PC-3 (cell line): Measurements from ENCODE around the gene NPAS2. TPM values are rescaled to one million over a fixed set of nuclear protein-coding genes. Genes with fewer than 3 reads are reported as not detected.

Experiments
- ATAC-seq: fragments of 200-7000 bp; cut with Tn5 transposase; 2 replicates; pipeline ENCODE4 v1.9.1; 2020; ENCODE audit warnings: mild to moderate bottlenecking, moderate library complexity
- BruUV-seq: library from RNA; stranded (reverse); fragments of 400-500 nt; replicated peaks from 2 replicates; lab custom pipeline; 2021; lab: Mats Ljungman, UMichigan
- CTCF ChIA-PET: fragments of 300-600 bp; sonication (Branson Sonifier 250); formaldehyde crosslinking; loops from one replicate; lab custom pipeline; 2022; ENCODE audit warnings: antibody characterized with exemption; lab: Charles Lee
- POLR2A ChIA-PET: fragments of 300-600 bp; sonication (Branson Sonifier 250); formaldehyde crosslinking; loops from one replicate; lab custom pipeline; 2022; ENCODE audit warnings: antibody characterized with exemption; ENCODE audit not compliant: unreplicated experiment; lab: Charles Lee
- DNase-seq: peaks from one replicate; pipeline ENCODE4 v3.0.0-alpha.2; 2015
- H2AFZ ChIP-seq: fragments of 300-600 bp; sonication (generic); 2 replicates; pipeline ENCODE4 v1.6.0; 2016; ENCODE audit warnings: antibody characterized with exemption, low read length
- H3F3A ChIP-seq: fragments of 300-600 bp; sonication (generic); one replicate; pipeline ENCODE4 v1.6.0; 2017; ENCODE audit warnings: antibody characterized with exemption, low read length, control low read depth, mild to moderate bottlenecking; ENCODE audit not compliant: unreplicated experiment
- H3K27ac ChIP-seq: fragments of 300-600 bp; sonication (generic); 2 replicates; pipeline ENCODE4 v1.5.1; 2016; ENCODE audit warnings: mild to moderate bottlenecking, low read length
- H3K27me3 ChIP-seq: fragments of 300-600 bp; sonication (generic); 2 replicates; pipeline ENCODE4 v1.6.1; 2016; ENCODE audit warnings: low read length, mixed read lengths
- H3K36me3 ChIP-seq: fragments of 300-600 bp; sonication (generic); 2 replicates; pipeline ENCODE4 v1.6.1; 2016; ENCODE audit warnings: low read depth, mixed run types, low read length, mixed read lengths
- H3K4me1 ChIP-seq: fragments of 300-600 bp; sonication (generic); 2 replicates; pipeline ENCODE4 v1.5.1; 2016; ENCODE audit warnings: low read length; ENCODE audit not compliant: insufficient read depth
- H3K4me2 ChIP-seq: fragments of 300-600 bp; sonication (generic); 2 replicates; pipeline ENCODE4 v1.6.0; 2016; ENCODE audit warnings: low read length
- H3K4me3 ChIP-seq: fragments of 300-600 bp; sonication (generic); 2 replicates; pipeline ENCODE4 v1.5.1; 2016; ENCODE audit warnings: mild to moderate bottlenecking, low read length, mixed read lengths
- H3K79me2 ChIP-seq: fragments of 300-600 bp; sonication (generic); 2 replicates; pipeline ENCODE4 v1.6.1; 2017; ENCODE audit warnings: low read length, mixed read lengths
- H3K9ac ChIP-seq: fragments of 300-600 bp; sonication (generic); 2 replicates; pipeline ENCODE4 v1.6.0; 2016; ENCODE audit warnings: mild to moderate bottlenecking, low read length
- H3K9me2 ChIP-seq: fragments of 300-600 bp; sonication (generic); replicated peaks from 2 replicates; pipeline ENCODE4 v1.6.1; 2016; ENCODE audit warnings: mixed run types, low read length, mixed read lengths
- H3K9me3 ChIP-seq: fragments of 300-600 bp; sonication (generic); 2 replicates; pipeline ENCODE4 v1.6.1; 2016; ENCODE audit warnings: low read length, mixed read lengths
- H4K20me1 ChIP-seq: fragments of 300-600 bp; sonication (generic); 2 replicates; pipeline ENCODE4 v1.6.1; 2016; ENCODE audit warnings: low read length, mixed read lengths
- EZH2 ChIP-seq: fragments of 300-600 bp; sonication (generic); IDR thresholded peaks from one replicate; pipeline ENCODE4 v1.6.1; 2017; ENCODE audit warnings: antibody characterized with exemption, mild to moderate bottlenecking, low read length; ENCODE audit not compliant: unreplicated experiment
- EZH2phosphoT487 ChIP-seq: fragments of 300-600 bp; sonication (generic); IDR thresholded peaks from 2 replicates; pipeline ENCODE4 v1.6.1; 2018; ENCODE audit warnings: mild to moderate bottlenecking, antibody characterized with exemption, low read length, borderline replicate concordance
- intact Hi-C: fragments of 100-400 bp; cut with micrococcal nuclease; formaldehyde crosslinking; loops from 2 replicates; pipeline ENCODE4 v1.9.0; 2023
- total RNA-seq: library from RNA; depleted of rRNA; stranded (reverse); fragments of >200 nt; gene quantifications from 2 replicates; pipeline ENCODE4 v1.2.3, GENCODE V29; 2014
- TF ChIP-seq, protein P1 (sequence below): fragments of 300-600 bp; sonication (generic); conservative IDR thresholded peaks from 2 replicates; pipeline ENCODE4 v1.5.1; 2017; ENCODE audit warnings: antibody characterized with exemption, low read depth, mild to moderate bottlenecking, low read length

The NPAS2 gene
- total RNA-seq, 1 experiment from 2014 or later: 55.4 TPM

DNA sequence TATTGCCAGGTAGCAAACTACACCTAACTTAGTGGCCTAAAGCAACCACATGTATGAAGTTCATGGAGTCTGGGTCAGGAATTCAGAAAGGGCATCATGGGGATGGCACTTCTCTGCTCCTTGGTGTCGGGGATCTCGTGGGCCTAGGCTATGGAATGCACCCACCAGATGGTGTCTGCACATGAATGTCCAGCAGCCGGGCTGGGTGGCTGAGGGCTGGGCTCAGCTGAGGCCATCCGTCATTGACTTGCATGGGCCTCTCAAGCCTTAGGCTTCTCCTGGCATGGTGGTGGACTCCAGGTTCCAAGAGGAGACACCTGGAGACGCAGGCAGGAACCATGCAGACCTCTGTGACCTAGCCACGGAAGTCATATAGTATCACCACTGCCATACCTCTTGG lies 156.1 kb downstream of the NPAS2 start:
- TF ChIP-seq, protein P1, sequence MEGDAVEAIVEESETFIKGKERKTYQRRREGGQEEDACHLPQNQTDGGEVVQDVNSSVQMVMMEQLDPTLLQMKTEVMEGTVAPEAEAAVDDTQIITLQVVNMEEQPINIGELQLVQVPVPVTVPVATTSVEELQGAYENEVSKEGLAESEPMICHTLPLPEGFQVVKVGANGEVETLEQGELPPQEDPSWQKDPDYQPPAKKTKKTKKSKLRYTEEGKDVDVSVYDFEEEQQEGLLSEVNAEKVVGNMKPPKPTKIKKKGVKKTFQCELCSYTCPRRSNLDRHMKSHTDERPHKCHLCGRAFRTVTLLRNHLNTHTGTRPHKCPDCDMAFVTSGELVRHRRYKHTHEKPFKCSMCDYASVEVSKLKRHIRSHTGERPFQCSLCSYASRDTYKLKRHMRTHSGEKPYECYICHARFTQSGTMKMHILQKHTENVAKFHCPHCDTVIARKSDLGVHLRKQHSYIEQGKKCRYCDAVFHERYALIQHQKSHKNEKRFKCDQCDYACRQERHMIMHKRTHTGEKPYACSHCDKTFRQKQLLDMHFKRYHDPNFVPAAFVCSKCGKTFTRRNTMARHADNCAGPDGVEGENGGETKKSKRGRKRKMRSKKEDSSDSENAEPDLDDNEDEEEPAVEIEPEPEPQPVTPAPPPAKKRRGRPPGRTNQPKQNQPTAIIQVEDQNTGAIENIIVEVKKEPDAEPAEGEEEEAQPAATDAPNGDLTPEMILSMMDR: no peak
- TF ChIP-seq EZH2phosphoT487 (no peak), EZH2 (no peak)
- no TSS peak for BruUV-seq
- H3K36me3 ChIP-seq: peaks cover 36% of the 10 kb centered on the region
- H3F3A ChIP-seq: no peaks in the 10 kb centered on the region
- H3K9me3 ChIP-seq: no peaks in the 10 kb centered on the region
- DNase-seq: no peak
- no peaks in the 10 kb centered on the region for H4K20me1 ChIP-seq
- no peaks in the 10 kb centered on the region for H3K79me2 ChIP-seq
- no peaks in the 10 kb centered on the region for H3K9me2 ChIP-seq
- no peak overlapping the region for H3K27ac ChIP-seq
- ChIA-PET POLR2A (no interaction called here), CTCF (no interaction called here)
- no peak overlapping the region for H2AFZ ChIP-seq
- H3K4me3 ChIP-seq: no peak overlapping the region
- intact Hi-C loops: no loop called here
- no peaks in the 10 kb centered on the region for H3K27me3 ChIP-seq
- H3K9ac ChIP-seq: no peak overlapping the region
- no peak for ATAC-seq
- no peak overlapping the region for H3K4me2 ChIP-seq
- H3K4me1 ChIP-seq: peaks cover 5% of the 10 kb centered on the region; the same call in 1 of the 2 replicates

DNA sequence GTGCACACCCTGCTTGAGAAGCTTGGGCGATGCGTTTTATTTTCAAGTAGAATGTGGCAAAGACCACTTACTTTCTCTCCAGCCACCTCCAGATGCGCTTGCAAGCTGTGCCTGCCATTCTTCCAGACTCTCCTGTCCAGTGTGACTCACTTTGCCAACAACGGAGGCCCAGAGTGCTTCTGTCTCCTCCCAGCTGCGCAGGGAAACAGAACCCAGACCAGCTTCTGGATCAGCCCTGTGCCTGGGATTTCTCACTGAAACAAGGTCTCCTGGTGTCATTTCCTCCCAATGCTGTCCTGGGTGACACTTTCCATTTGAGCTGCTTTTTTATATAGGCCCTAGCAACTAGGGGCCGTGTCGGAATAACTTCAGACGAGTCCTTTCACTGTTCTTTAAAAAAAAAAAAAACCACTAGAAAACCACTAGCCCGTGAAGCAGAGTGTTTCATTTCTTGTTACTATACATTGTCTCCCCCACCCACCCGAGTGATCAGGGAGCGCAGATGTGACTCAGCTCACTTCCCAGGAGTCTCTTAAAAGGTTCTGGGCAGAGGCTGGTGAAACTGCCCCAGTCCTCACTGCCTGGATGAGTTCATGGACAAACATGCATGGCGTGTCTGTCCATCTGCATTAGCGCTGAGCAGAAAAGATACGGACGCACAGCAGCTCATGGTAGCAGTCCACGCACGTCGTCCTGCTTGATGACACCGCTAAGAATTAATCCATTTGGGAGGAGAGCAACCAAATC lies 156.9 kb downstream of the NPAS2 start:
- DNase-seq (no peak), ATAC-seq (no peak)
- no peak overlapping the region for H3K27ac ChIP-seq
- no peak overlapping the region for H3K4me3 ChIP-seq
- H3F3A ChIP-seq: no peaks in the 10 kb centered on the region
- no TSS peak for BruUV-seq
- peaks cover 31% of the 10 kb centered on the region for H3K36me3 ChIP-seq
- H3K9ac ChIP-seq: no peak overlapping the region
- H4K20me1 ChIP-seq: no peaks in the 10 kb centered on the region
- ChIA-PET POLR2A (no interaction called here), CTCF (no interaction called here)
- H2AFZ ChIP-seq: no peak overlapping the region
- no peaks in the 10 kb centered on the region for H3K27me3 ChIP-seq
- no peak overlapping the region for H3K4me2 ChIP-seq
- H3K4me1 ChIP-seq: peaks cover 5% of the 10 kb centered on the region; the same call in 1 of the 2 replicates
- H3K9me3 ChIP-seq: no peaks in the 10 kb centered on the region
- H3K9me2 ChIP-seq: no peaks in the 10 kb centered on the region
- H3K79me2 ChIP-seq: no peaks in the 10 kb centered on the region
- intact Hi-C loops: no loop called here
- TF ChIP-seq EZH2 (no peak), EZH2phosphoT487 (no peak)
- TF ChIP-seq, protein P1: no peak

- H3K36me3 ChIP-seq: peaks cover 28% of the 10 kb centered on the region
- POLR2A ChIA-PET: no interaction called here
- no peak overlapping the region for H2AFZ ChIP-seq
- no peaks in the 10 kb centered on the region for H3K27me3 ChIP-seq
- H4K20me1 ChIP-seq: no peaks in the 10 kb centered on the region
- H3K9ac ChIP-seq: no peak overlapping the region
- intact Hi-C loops: no loop called here
- TF ChIP-seq EZH2phosphoT487 (no peak), EZH2 (no peak)
- TF ChIP-seq, protein P1: no peak
- no TSS peak for BruUV-seq
- no peaks in the 10 kb centered on the region for H3K9me2 ChIP-seq
- peaks cover 5% of the 10 kb centered on the region; the same call in 1 of the 2 replicates for H3K4me1 ChIP-seq
- DNase-seq: no peak
- no peaks in the 10 kb centered on the region for H3K9me3 ChIP-seq
- H3K4me3 ChIP-seq: no peak overlapping the region
- no peaks in the 10 kb centered on the region for H3K79me2 ChIP-seq
- no peak overlapping the region for H3K4me2 ChIP-seq
- ATAC-seq: no peak
- H3F3A ChIP-seq: no peaks in the 10 kb centered on the region
- H3K27ac ChIP-seq: no peak overlapping the region
- CTCF ChIA-PET: no interaction called here
These were observed 157.6 kb downstream of the NPAS2 start for GRCh38 chr2:100977511-100977910.
